Peyer's patch (tissue), 4 donors: Measurements from ENCODE around the gene FMN1.

Source experiments
- POLR2A ChIP-seq, 2 donors: fragments of 450-650 bp; IDR thresholded peaks; one replicate each; pipeline ENCODE4 v1.5.1; 2017; ENCODE audit warnings: antibody characterized with exemption in 2 of 2, mild to moderate bottlenecking in 2 of 2, moderate library complexity in 2 of 2
- TF ChIP-seq, protein P1 (sequence below), 6 experiments: fragments of 450-650 bp in 4 of 6; fragments of 200-600 bp in 2 of 6; sonication (generic) in 1 of 6; IDR thresholded peaks; one replicate each; pipeline ENCODE4 v1.5.1; 2017 to 2019; ENCODE audit warnings: antibody characterized with exemption in 6 of 6, mild to moderate bottlenecking in 3 of 6, moderate library complexity in 1 of 6

DNA sequence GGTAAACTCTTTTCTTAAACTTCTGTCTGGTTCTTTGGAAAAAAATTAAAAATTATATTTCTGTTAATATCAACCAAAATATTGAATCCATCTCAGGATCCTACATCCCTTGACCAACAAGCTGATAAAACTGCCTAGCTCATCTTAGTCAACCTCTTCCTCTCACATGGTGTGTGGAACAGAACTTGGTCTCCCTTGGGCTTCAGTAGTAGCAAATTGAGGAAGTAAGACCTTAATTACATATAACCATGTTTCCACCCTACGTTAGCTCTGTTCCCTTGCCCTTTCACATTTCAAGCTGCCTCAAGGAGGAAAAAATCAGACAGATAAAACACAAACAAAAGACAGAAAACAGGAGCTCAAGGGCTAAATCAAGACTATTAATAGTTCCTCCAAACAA is 360.4 kb downstream of the FMN1 start:
- TF ChIP-seq, protein P1, sequence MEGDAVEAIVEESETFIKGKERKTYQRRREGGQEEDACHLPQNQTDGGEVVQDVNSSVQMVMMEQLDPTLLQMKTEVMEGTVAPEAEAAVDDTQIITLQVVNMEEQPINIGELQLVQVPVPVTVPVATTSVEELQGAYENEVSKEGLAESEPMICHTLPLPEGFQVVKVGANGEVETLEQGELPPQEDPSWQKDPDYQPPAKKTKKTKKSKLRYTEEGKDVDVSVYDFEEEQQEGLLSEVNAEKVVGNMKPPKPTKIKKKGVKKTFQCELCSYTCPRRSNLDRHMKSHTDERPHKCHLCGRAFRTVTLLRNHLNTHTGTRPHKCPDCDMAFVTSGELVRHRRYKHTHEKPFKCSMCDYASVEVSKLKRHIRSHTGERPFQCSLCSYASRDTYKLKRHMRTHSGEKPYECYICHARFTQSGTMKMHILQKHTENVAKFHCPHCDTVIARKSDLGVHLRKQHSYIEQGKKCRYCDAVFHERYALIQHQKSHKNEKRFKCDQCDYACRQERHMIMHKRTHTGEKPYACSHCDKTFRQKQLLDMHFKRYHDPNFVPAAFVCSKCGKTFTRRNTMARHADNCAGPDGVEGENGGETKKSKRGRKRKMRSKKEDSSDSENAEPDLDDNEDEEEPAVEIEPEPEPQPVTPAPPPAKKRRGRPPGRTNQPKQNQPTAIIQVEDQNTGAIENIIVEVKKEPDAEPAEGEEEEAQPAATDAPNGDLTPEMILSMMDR (IDR thresholded peaks at IDR 0.05) = no peak
- TF ChIP-seq POLR2A (IDR thresholded peaks at IDR 0.05) = no peak
